LNCaP clone FGC (cell line): ENCODE results near the gene GPC6.

Experiments
- DNase-seq: peaks from one replicate; pipeline ENCODE4 v3.0.0-alpha.2; 2011; ENCODE audit warnings: low read depth
- H3K4me3 ChIP-seq: 2 replicates; pipeline ENCODE4 v1.5.1; 2011; ENCODE audit warnings: mild to moderate bottlenecking, low read depth, low read length, control low read depth
- CTCF ChIP-seq: IDR thresholded peaks from 2 replicates; pipeline ENCODE4 v1.5.1; 2012; ENCODE audit warnings: mild to moderate bottlenecking; ENCODE audit not compliant: control insufficient read depth, insufficient read depth; ENCODE audit errors: extremely low read depth

Gene GPC6

GRCh38 chr13:94007072-94007471 lies 780.5 kb downstream of the GPC6 start:
- no peak for TF ChIP-seq CTCF
- no peak overlapping the region for H3K4me3 ChIP-seq
- DNase-seq, result no peak

GRCh38 chr13:94009701-94010100 lies 783.1 kb downstream of the GPC6 start:
- H3K4me3 ChIP-seq, result no peak overlapping the region
- no peak for DNase-seq

GRCh38 chr13:94014461-94014860 lies 787.9 kb downstream of the GPC6 start:
- H3K4me3 ChIP-seq, result no peak overlapping the region
- no peak for TF ChIP-seq CTCF

More at GRCh38 chr13:94009701-94010100, 783.1 kb downstream of the GPC6 start:
- TF ChIP-seq CTCF, result no peak

GRCh38 chr13:94020426-94020825 lies 793.8 kb downstream of the GPC6 start:
- DNase-seq, result no peak
- no peak overlapping the region for H3K4me3 ChIP-seq
- no peak for TF ChIP-seq CTCF

More at GRCh38 chr13:94014461-94014860, 787.9 kb downstream of the GPC6 start:
- no peak for DNase-seq

- no peak overlapping the region for H3K4me3 ChIP-seq
- no peak for TF ChIP-seq CTCF
Measured at GRCh38 chr13:94020833-94021232, 794.2 kb downstream of the GPC6 start.

GRCh38 chr13:94028234-94028633 lies 801.6 kb downstream of the GPC6 start:
- DNase-seq, result no peak
- TF ChIP-seq CTCF, result no peak
- H3K4me3 ChIP-seq, result no peak overlapping the region

More at GRCh38 chr13:94020833-94021232, 794.2 kb downstream of the GPC6 start:
- no peak for DNase-seq

- no peak for TF ChIP-seq CTCF
- DNase-seq, result no peak
- H3K4me3 ChIP-seq, result no peak overlapping the region
Measured at GRCh38 chr13:94028650-94029049, 802.0 kb downstream of the GPC6 start.
